ENCODE data around the gene PMFBP1.

DNA sequence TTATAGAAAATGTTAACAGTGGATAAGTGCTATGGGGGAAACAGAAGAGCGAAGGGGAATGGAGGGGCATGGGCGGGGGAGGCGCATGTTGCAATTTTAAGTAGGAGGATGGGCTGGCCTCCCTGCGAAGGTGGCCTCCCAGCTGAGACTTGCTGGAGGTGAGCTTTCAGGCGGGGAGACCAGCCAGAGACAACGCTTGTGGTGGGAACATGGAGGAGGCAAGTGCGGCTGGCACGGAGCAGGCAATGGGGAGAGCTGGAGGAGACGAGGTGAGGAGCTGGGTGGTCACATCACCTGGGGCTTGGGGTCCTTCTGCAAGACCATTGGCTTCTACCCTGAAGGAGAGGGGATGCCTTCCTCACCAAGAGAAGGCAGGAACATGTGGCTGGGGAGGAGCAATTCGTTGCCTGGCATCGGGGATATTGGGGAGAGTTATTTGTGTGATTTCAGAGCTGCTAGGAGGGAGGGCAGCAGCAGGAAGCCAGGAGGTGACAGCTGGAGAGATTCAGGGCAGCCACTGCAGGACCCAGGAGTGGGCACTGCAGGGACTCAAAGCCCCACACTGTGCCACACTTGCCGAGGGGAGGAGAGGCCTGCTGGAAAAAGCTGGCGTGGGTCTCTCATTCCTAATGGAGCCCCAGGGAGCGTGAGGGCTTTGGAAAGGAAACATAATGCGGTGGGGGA, 34.4 kb downstream of the PMFBP1 start:
- TF ChIP-seq BHLHE40 (IDR thresholded peaks at IDR 0.05; ENCODE audit: borderline replicate concordance) (no peak), L3MBTL2 (conservative IDR thresholded peaks at IDR 0.05) (no peak), FOXA1 (IDR thresholded peaks at IDR 0.05) (no peak), FOXM1 (IDR thresholded peaks at IDR 0.05; ENCODE audit: borderline replicate concordance) (no peak), FOXK2 (IDR thresholded peaks at IDR 0.05) (no peak), ZNF384 (IDR thresholded peaks at IDR 0.05) (no peak), SP1 (IDR thresholded peaks at IDR 0.05) (no peak), SUZ12 (IDR thresholded peaks at IDR 0.05) (no peak), ELF4 (IDR thresholded peaks at IDR 0.05) (no peak), TARDBP (IDR thresholded peaks at IDR 0.05) (no peak), CTBP1 (IDR thresholded peaks at IDR 0.05; ENCODE audit: borderline replicate concordance) (no peak), LEF1 (IDR thresholded peaks at IDR 0.05; ENCODE audit: borderline replicate concordance) (no peak)
- TF ChIP-seq, protein P1, sequence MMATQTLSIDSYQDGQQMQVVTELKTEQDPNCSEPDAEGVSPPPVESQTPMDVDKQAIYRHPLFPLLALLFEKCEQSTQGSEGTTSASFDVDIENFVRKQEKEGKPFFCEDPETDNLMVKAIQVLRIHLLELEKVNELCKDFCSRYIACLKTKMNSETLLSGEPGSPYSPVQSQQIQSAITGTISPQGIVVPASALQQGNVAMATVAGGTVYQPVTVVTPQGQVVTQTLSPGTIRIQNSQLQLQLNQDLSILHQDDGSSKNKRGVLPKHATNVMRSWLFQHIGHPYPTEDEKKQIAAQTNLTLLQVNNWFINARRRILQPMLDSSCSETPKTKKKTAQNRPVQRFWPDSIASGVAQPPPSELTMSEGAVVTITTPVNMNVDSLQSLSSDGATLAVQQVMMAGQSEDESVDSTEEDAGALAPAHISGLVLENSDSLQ (IDR thresholded peaks at IDR 0.05): no peak
